AG10803 (cell line): ENCODE measurements around the gene ZFHX3.

Source experiments
- DNase-seq: peaks from one replicate; pipeline ENCODE4 v3.0.0; 2010; ENCODE audit warnings: low read depth
- H3K4me3 ChIP-seq: 2 replicates; pipeline ENCODE4 v1.5.1; 2011; ENCODE audit warnings: mild to moderate bottlenecking, low read length, control low read depth
- CTCF ChIP-seq: conservative IDR thresholded peaks from 2 replicates; pipeline ENCODE4 v1.5.1; 2011; ENCODE audit warnings: mild to moderate bottlenecking, low read length, control low read depth, inconsistent platforms

Gene ZFHX3

GRCh38 chr16:72960101-72960500 is 87.8 kb downstream of the ZFHX3 start:
- H3K4me3 ChIP-seq: no peak overlapping the region
- TF ChIP-seq CTCF: no peak
- no peak for DNase-seq

DNA sequence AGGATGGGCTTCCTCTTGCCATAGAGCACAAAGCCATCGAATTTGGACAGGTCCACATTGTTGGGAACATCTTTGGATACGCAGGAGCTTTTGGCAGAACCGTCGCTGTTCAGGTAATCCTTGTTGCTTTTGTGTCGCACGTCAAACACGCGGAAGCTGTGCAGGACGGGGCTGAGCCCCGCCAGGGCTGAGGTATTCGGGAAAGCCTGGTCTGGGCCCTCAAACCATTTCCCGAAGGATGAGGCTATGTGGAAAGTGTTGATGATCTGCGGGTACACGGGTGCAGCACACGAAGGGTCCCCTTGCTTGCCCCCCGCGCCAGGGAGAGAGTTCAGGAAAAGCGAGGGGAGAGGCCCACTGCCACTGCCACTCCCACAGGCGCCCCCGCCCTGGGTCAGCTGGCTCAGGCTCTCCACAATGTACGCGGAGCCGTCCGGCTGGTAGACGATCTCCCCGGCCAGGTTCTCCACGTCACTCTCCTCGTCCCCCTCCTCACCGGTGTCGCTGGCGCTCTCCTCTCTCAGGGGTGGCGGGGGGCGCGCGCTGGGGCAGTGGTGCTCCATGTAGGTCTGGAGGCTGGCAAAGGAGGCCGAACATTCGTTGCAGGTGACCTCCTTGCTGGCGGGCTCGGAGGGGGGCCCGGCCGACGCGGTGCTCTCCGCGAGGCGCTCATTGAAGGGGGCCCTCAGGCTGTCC is 88.5 kb downstream of the ZFHX3 start:
- TF ChIP-seq CTCF: no peak
- no peak overlapping the region for H3K4me3 ChIP-seq
- DNase-seq: no peak

DNA sequence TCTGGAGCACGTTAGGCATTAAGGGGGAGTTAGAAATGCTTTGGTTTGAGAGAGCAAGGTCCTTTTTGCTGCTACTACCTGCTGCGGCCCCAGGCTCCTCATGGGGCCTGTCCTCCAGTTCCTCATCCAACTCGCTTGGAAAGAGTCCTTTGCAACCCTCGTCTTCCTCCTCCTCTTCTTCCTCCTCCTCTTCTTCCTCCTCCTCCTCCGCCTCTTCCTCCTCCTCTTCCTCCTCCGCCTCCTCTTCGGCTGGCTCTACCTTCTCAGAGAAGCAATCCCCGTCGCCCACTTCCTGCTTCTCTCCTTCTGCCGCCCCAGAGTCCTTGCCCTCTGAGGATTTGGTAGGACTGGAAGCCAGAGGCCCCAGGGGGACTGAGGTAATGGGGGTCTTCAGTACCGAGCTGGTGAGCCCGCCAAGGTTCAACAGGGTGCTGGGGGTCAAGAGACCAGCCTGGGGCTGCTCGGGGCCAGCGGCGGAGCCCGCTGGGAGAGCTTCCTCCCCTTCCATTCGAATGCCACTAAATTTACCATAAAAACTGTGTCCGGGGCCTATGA is 89.3 kb downstream of the ZFHX3 start:
- no peak for DNase-seq
- H3K4me3 ChIP-seq: no peak overlapping the region
- no peak for TF ChIP-seq CTCF

DNA sequence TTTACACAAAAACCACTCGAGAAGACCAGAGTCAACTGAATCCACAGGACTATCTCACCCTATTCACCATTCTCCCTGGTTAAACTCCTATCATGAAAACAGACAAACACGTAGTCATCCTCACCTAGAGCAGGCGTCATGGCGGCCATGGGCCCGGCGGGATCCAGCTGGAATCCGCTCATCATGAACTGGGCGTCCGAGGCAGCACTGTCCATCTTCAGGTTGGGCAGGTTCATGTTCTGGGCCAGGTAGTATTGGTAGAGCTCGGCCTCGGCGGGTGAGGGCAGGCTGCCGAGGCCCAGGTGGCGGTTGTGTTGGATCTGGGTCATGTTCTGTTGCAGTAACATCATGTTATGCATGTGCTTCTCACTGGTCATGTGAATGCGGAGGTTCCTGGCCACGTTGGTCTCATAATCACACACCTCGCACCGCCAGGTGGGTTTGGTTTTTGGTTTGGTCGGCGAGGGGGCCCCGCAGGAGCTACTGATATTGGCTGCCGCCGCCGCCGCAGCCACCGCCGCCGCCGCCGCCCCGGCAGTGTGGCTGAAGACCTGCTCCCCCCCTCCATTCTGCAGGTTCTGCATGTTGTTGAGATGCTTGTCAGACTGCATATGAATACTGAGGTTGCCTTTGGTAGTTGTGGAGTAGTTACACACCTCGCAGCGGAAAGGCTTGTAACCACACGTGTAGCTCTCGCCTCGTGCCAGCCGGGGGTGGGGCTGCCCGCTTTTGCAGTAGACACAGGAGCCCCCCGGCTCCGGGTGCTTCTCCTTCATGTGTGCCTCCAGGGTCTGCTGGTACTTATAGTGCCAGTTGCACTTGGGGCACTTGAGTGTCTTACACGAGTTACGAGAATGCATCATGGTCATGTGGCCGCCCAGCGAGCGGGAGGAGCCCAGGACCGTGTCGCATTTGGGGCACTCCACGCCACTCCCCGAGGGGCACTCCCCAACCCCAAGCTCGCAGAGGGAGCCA is 90.3 kb downstream of the ZFHX3 start:
- DNase-seq: no peak
- TF ChIP-seq CTCF: no peak
- no peak overlapping the region for H3K4me3 ChIP-seq

DNA sequence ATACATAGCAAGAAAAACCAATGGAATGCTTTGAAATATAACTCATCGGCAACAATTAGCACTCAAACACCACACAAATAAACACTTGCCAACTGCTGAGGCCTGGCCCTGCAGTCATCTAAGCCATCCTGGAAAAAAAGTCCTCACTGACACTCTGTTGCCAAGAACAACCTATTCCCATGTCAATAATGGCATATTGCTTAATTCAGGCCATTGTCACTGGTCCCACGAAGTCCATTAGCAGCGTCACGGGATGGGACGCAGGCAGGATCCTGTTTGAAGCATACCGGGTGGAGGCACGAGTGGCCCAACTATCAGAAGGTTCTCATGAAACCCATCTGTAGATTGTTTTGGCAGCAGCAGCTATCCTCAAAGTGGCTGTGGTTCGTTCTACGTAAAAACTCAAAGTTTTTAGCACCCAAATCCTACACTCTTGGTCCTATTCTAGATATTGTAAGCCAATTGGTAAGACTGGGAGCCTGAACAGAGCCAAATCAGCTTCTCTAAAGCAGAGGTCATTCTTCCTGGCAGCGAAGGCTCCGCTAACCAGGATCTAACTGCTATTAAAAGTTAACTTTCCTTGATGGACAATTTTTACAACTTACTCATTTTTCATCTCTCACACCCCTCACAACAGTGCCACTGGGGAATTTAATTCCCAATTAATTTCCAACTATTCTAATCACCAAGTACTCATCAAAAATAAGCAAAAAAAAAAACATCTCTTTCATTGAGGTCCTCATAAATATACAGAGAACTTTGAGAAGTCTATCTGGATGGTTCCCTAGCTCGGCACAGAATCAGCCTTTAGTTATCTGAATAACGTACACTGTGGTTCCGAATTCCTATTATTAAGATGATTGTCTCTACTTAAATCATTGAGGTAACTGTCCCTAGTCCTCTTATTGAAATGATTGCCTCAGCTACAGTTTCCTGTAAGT is 91.5 kb downstream of the ZFHX3 start:
- TF ChIP-seq CTCF: no peak
- peak; percentile 21 for DNase-seq
- H3K4me3 ChIP-seq: no peak overlapping the region

- no peak for TF ChIP-seq CTCF
- DNase-seq: peak; percentile 58
- H3K4me3 ChIP-seq: no peak overlapping the region
Measured at GRCh38 chr16:72952811-72953271, 95.1 kb downstream of the ZFHX3 start.
